Left ventricle myocardium inferior (tissue), 1 donor: ENCODE results near the gene CACNB4. TPM values are rescaled to one million over a fixed set of nuclear protein-coding genes. Genes with fewer than 3 reads are reported as not detected.

Experiments
- DNase-seq: peaks from one replicate; pipeline ENCODE4 v3.0.0-alpha.2; 2020
- H3K27ac ChIP-seq: fragments of 200-600 bp; replicated peaks from 2 replicates; pipeline ENCODE4 v1.8.0; 2021
- H3K27me3 ChIP-seq: fragments of 200-600 bp; 2 replicates; pipeline ENCODE4 v1.8.0; 2021; ENCODE audit warnings: low read depth
- H3K36me3 ChIP-seq: fragments of 200-600 bp; 2 replicates; pipeline ENCODE4 v1.8.0; 2021
- H3K4me1 ChIP-seq: fragments of 200-600 bp; 2 replicates; pipeline ENCODE4 v1.8.0; 2021
- H3K4me3 ChIP-seq: fragments of 200-600 bp; 2 replicates; pipeline ENCODE4 v1.8.0; 2021; ENCODE audit warnings: mild to moderate bottlenecking, moderate library complexity
- H3K9me3 ChIP-seq: fragments of 200-600 bp; replicated peaks from 2 replicates; pipeline ENCODE4 v1.8.0; 2021
- intact Hi-C: fragments of 100-400 bp; cut with micrococcal nuclease; formaldehyde crosslinking; loops from one replicate; pipeline ENCODE4 v1.11.0; 2022
- total RNA-seq: library from RNA; stranded (reverse); fragmentation: NEBNext Ultra II Directional; extraction: Animal tissue kit (Norgen Biotek cat#: 25700); gene quantifications from one replicate; pipeline ENCODE4 v1.2.1, GENCODE V29; 2021
- TF ChIP-seq, protein P1 (sequence below): fragments of 200-600 bp; IDR thresholded peaks from 2 replicates; pipeline ENCODE4 v1.8.0; 2021; ENCODE audit warnings: antibody characterized with exemption, mild to moderate bottlenecking, borderline replicate concordance
- donor health status: DM: no; HTN: yes; CAD: no; lungs with severe emphysema.

The CACNB4 gene
- total RNA-seq, 1 donor from 2014 or later: 0.25 TPM

DNA sequence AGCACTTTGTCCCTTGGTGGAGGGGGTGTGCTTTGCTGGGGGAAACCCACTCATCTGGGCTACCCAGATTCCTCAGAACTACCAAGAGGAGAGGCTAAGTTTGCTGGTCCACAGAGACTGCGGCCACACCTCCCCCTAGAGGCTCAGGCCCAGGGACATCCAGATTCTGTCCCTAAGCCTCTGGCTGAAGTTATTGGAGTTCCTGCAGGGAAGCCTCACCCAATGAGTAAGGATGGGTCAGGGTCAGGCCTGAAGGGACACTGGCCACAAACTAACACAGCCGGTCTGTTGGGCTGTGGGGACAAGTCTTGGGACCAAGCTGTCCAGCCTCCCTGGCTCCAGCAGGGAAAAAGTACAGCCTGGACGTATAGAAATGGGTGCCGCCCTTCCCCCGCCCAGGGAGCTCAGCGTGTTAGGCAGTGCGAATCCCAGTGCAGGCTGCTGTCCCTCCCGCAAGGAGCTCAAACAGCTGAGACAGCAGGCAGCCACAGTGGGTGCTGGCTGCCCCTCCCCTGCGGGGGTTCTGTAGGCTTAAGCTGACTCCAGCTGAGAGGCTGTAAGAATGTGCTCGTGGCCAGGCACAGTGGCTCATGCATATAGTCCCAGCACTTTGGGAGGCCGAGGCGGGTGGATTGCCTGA lies 183.7 kb downstream of the CACNB4 start:
- peaks cover 16% of the 10 kb centered on the region for H3K4me1 ChIP-seq
- TF ChIP-seq, protein P1, sequence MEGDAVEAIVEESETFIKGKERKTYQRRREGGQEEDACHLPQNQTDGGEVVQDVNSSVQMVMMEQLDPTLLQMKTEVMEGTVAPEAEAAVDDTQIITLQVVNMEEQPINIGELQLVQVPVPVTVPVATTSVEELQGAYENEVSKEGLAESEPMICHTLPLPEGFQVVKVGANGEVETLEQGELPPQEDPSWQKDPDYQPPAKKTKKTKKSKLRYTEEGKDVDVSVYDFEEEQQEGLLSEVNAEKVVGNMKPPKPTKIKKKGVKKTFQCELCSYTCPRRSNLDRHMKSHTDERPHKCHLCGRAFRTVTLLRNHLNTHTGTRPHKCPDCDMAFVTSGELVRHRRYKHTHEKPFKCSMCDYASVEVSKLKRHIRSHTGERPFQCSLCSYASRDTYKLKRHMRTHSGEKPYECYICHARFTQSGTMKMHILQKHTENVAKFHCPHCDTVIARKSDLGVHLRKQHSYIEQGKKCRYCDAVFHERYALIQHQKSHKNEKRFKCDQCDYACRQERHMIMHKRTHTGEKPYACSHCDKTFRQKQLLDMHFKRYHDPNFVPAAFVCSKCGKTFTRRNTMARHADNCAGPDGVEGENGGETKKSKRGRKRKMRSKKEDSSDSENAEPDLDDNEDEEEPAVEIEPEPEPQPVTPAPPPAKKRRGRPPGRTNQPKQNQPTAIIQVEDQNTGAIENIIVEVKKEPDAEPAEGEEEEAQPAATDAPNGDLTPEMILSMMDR: no peak
- DNase-seq: no peak
- peaks cover 8% of the 10 kb centered on the region for H3K9me3 ChIP-seq
- no peak overlapping the region for H3K27ac ChIP-seq
- H3K27me3 ChIP-seq: no peaks in the 10 kb centered on the region
- no peaks in the 10 kb centered on the region for H3K36me3 ChIP-seq
- intact Hi-C loops: no loop called here
- no peak overlapping the region for H3K4me3 ChIP-seq

GRCh38 chr2:151908204-151908882 lies 190.5 kb downstream of the CACNB4 start:
- TF ChIP-seq, protein P1: no peak
- peak overlapping the region; percentile 59 for H3K27ac ChIP-seq
- intact Hi-C loops: no loop called here
- H3K4me3 ChIP-seq: no peak overlapping the region
- H3K36me3 ChIP-seq: no peaks in the 10 kb centered on the region
- no peaks in the 10 kb centered on the region for H3K27me3 ChIP-seq
- peaks cover 32% of the 10 kb centered on the region for H3K4me1 ChIP-seq
- DNase-seq: no peak
- H3K9me3 ChIP-seq: peaks cover 9% of the 10 kb centered on the region

- TF ChIP-seq, protein P1: no peak
- Histone ChIP-seq H3K4me1 (peaks cover 32% of the 10 kb centered on the region), H3K27me3 (no peaks in the 10 kb centered on the region), H3K4me3 (no peak overlapping the region), H3K9me3 (peaks cover 9% of the 10 kb centered on the region), H3K36me3 (no peaks in the 10 kb centered on the region), H3K27ac (peak overlapping the region; percentile 59)
- intact Hi-C loops: no loop called here
- no peak for DNase-seq
Observed at GRCh38 chr2:151907286-151908203, 191.3 kb downstream of the CACNB4 start.

DNA sequence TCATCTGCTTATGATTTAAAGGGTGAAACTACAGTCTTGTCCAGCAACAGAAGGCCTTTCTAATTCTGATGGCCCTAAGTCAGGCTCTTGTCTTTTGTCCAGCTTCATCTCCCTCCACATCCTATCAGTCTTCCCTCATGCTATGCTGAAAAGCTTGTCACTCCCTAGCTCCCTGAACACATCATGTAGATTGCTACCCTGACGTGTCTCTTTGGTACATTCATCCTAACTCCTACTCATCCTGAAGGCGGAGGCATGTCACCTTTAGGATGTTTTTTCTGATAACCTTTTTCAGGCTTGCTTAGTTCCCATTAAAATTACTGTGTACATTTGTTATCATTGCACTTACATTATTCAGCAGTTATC lies 192.2 kb downstream of the CACNB4 start:
- H3K27ac ChIP-seq: no peak overlapping the region
- H3K27me3 ChIP-seq: no peaks in the 10 kb centered on the region
- DNase-seq: no peak
- TF ChIP-seq, protein P1: no peak
- intact Hi-C loops: no loop called here
- peaks cover 32% of the 10 kb centered on the region for H3K4me1 ChIP-seq
- H3K9me3 ChIP-seq: peaks cover 9% of the 10 kb centered on the region
- no peaks in the 10 kb centered on the region for H3K36me3 ChIP-seq
- H3K4me3 ChIP-seq: no peak overlapping the region

- H3K27ac ChIP-seq: no peak overlapping the region
- H3K9me3 ChIP-seq: peaks cover 9% of the 10 kb centered on the region
- TF ChIP-seq, protein P1: no peak
- no peaks in the 10 kb centered on the region for H3K27me3 ChIP-seq
- no peak for DNase-seq
- no peak overlapping the region for H3K4me3 ChIP-seq
- H3K36me3 ChIP-seq: no peaks in the 10 kb centered on the region
- intact Hi-C loops: no loop called here
- peaks cover 32% of the 10 kb centered on the region for H3K4me1 ChIP-seq
Observed at GRCh38 chr2:151905963-151906632, 192.7 kb downstream of the CACNB4 start.
